A673 (cell line): ENCODE data around the gene SCG3.

ENCODE experiments used
- EZH2 ChIP-seq: fragments of 200-600 bp; sonication (generic); IDR thresholded peaks from 2 replicates; pipeline ENCODE4 v1.6.1; 2017; ENCODE audit warnings: borderline replicate concordance, low read depth, mild to moderate bottlenecking, mixed read lengths, antibody characterized with exemption, low read length; ENCODE audit not compliant: poor library complexity, severe bottlenecking
- TF ChIP-seq, protein P1 (sequence below): fragments of 300-800, 200-600 bp; sonication (generic); conservative IDR thresholded peaks from 2 replicates; pipeline ENCODE4 v1.5.1; 2017; ENCODE audit warnings: low read depth, mild to moderate bottlenecking, antibody characterized with exemption, low read length, moderate library complexity, mixed read lengths

DNA sequence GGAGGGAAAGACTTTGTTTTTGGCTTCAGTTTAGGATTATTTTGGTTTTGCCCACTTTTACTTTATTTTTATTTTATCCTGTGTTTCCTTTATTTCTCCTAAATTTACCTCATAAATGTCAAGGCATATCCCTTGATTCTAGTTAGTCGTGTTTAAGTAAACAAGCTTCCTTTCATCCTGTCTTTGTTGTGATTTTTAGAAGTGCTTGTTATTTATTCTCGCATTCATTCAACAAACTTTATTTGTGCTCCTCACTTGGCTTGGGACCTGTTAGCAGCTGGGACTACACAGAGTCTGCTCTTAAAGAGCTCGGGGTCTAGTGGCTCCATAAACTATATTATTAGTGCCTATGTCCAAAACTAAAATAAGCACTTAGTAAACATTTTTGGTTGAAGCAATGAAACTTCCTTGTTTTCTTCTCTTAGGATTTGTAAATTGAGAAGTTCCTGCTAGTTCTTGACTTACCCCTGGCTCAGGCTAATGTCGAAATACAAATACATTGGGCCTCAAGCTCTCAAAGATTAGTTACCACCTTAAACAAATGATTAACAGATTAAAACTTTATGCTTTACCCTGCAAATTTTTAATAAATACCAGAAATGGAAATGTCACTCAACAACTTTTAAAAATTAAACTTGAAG lies 39.7 kb upstream of the SCG3 start:
- TF ChIP-seq, protein P1, sequence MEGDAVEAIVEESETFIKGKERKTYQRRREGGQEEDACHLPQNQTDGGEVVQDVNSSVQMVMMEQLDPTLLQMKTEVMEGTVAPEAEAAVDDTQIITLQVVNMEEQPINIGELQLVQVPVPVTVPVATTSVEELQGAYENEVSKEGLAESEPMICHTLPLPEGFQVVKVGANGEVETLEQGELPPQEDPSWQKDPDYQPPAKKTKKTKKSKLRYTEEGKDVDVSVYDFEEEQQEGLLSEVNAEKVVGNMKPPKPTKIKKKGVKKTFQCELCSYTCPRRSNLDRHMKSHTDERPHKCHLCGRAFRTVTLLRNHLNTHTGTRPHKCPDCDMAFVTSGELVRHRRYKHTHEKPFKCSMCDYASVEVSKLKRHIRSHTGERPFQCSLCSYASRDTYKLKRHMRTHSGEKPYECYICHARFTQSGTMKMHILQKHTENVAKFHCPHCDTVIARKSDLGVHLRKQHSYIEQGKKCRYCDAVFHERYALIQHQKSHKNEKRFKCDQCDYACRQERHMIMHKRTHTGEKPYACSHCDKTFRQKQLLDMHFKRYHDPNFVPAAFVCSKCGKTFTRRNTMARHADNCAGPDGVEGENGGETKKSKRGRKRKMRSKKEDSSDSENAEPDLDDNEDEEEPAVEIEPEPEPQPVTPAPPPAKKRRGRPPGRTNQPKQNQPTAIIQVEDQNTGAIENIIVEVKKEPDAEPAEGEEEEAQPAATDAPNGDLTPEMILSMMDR = no peak
- TF ChIP-seq EZH2 = no peak
